ENCODE measurements around the gene WDR27.

GRCh38 chr6:169685860-169686259 lies 16.0 kb downstream of the WDR27 start:
- TF ChIP-seq CTCF (IDR thresholded peaks at IDR 0.05) (no peak), POLR2AphosphoS5 (IDR thresholded peaks at IDR 0.05) (no peak), POLR2A (IDR thresholded peaks at IDR 0.05) (no peak)

Measured in sigmoid colon (tissue), 4 donors.